ENCODE measurements around the gene SLC30A3. TPM values are rescaled to one million over a fixed set of nuclear protein-coding genes. Genes with fewer than 3 reads are reported as not detected.

The SLC30A3 gene
- total RNA-seq, 2 donors from 2014 or later: 4.4 to 8.5 TPM

- H3K36me3 ChIP-seq: no peaks in the 10 kb centered on the region
- DNase-seq (ENCODE audit: low spot score) (no peak), ATAC-seq (ENCODE audit: insufficient number of reproducible peaks, low FRiP score, low read depth) (no peak)
- TF ChIP-seq CTCF (IDR thresholded peaks at IDR 0.05): peak; percentile 24
- peak overlapping the region in 1 of 2 donors; percentile 37 for H3K27ac ChIP-seq
- no peaks in the 10 kb centered on the region for H3K27me3 ChIP-seq (replicated peaks; ENCODE audit: insufficient read depth)
- no peaks in the 10 kb centered on the region for H3K9me3 ChIP-seq
- H3K4me3 ChIP-seq: no peak overlapping the region
- peaks cover 4 to 24% of the 10 kb centered on the region in 2 donors for H3K4me1 ChIP-seq (ENCODE audit: control insufficient read depth in 1 of 2, low read depth in 2 of 2)
These were observed 12.8 kb downstream of the SLC30A3 start for GRCh38 chr2:27249891-27250651.

GRCh38 chr2:27249159-27249890 is 13.5 kb downstream of the SLC30A3 start:
- H3K36me3 ChIP-seq: no peaks in the 10 kb centered on the region
- peak overlapping the region; percentile 19 to 37 for H3K27ac ChIP-seq
- H3K27me3 ChIP-seq (replicated peaks; ENCODE audit: insufficient read depth): no peaks in the 10 kb centered on the region
- peaks cover 3 to 18% of the 10 kb centered on the region in 2 donors for H3K4me1 ChIP-seq (ENCODE audit: control insufficient read depth in 1 of 2, low read depth in 2 of 2)
- ATAC-seq (ENCODE audit: insufficient number of reproducible peaks, low FRiP score, low read depth): no peak
- no peak for TF ChIP-seq CTCF (IDR thresholded peaks at IDR 0.05)
- no peak for DNase-seq (ENCODE audit: low spot score)
- no peaks in the 10 kb centered on the region for H3K9me3 ChIP-seq
- no peak overlapping the region for H3K4me3 ChIP-seq

GRCh38 chr2:27247893-27248292 is 15.0 kb downstream of the SLC30A3 start:
- ATAC-seq (ENCODE audit: insufficient number of reproducible peaks, low FRiP score, low read depth) (no peak), DNase-seq (ENCODE audit: low spot score) (no peak)
- H3K27ac ChIP-seq: no peak overlapping the region
- H3K9me3 ChIP-seq: no peaks in the 10 kb centered on the region
- H3K4me1 ChIP-seq (ENCODE audit: control insufficient read depth in 1 of 2, low read depth in 2 of 2): peaks cover 3 to 18% of the 10 kb centered on the region in 2 donors
- peaks cover 7% of the 10 kb centered on the region for H3K36me3 ChIP-seq
- no peak for TF ChIP-seq CTCF (IDR thresholded peaks at IDR 0.05)
- H3K4me3 ChIP-seq: no peak overlapping the region
- H3K27me3 ChIP-seq (replicated peaks; ENCODE audit: insufficient read depth): no peaks in the 10 kb centered on the region

GRCh38 chr2:27245626-27246025 is 17.2 kb downstream of the SLC30A3 start:
- H3K4me3 ChIP-seq: no peak overlapping the region

More at GRCh38 chr2:27245626-27246025, 17.2 kb downstream of the SLC30A3 start:
- ATAC-seq (ENCODE audit: insufficient number of reproducible peaks, low FRiP score, low read depth) (no peak), DNase-seq (ENCODE audit: low spot score) (no peak)
- Histone ChIP-seq H3K9me3 (no peaks in the 10 kb centered on the region), H3K4me1 (ENCODE audit: control insufficient read depth in 1 of 2, low read depth in 2 of 2) (peaks cover 3 to 18% of the 10 kb centered on the region in 2 donors), H3K36me3 (peaks cover 17% of the 10 kb centered on the region), H3K27ac (no peak overlapping the region), H3K27me3 (replicated peaks; ENCODE audit: insufficient read depth) (no peaks in the 10 kb centered on the region)
- TF ChIP-seq CTCF (IDR thresholded peaks at IDR 0.05): no peak
